IMR-90 (cell line): Measurements from ENCODE around the gene PFKP. TPM values are rescaled to one million over a fixed set of nuclear protein-coding genes. Genes with fewer than 3 reads are reported as not detected.
A peak's percentile ranks its signal among the peaks of the same experiment; 100 is the strongest.

ENCODE experiments used
- ATAC-seq: fragments of 200-7000 bp; cut with Tn5 transposase; 2 replicates; pipeline ENCODE4 v1.9.1; 2020; ENCODE audit warnings: low read depth, mild to moderate bottlenecking, moderate library complexity
- BruUV-seq: library from RNA; stranded (reverse); fragments of 400-500 nt; replicated peaks from 2 replicates; lab custom pipeline; 2021; lab: Mats Ljungman, UMichigan
- CTCF ChIA-PET: fragments of 300-600 bp; formaldehyde crosslinking; extraction: SDS; loops from one replicate; lab custom pipeline; 2021; ENCODE audit warnings: antibody characterized with exemption; lab: Yijun Ruan, JAX
- POLR2A ChIA-PET: fragments of 300-600 bp; sonication (Branson Sonifier 250); formaldehyde crosslinking; loops from one replicate; lab custom pipeline; 2022; ENCODE audit warnings: antibody characterized with exemption; ENCODE audit not compliant: unreplicated experiment; lab: Charles Lee
- DNase-seq: peaks from one replicate; pipeline ENCODE4 v3.0.0; 2013
- H2AFZ ChIP-seq: replicated peaks from 2 replicates; pipeline ENCODE3; 2013; ENCODE audit warnings: low read length, mild to moderate bottlenecking; ENCODE audit not compliant: poor library complexity
- H2AK5ac ChIP-seq: 2 replicates; pipeline ENCODE4 v1.6.1; 2013; ENCODE audit warnings: low read depth, low read length, inconsistent platforms
- H2AK9ac ChIP-seq: replicated peaks from 2 replicates; pipeline ENCODE3; 2013; ENCODE audit warnings: mild to moderate bottlenecking, low read depth, low read length, moderate library complexity; ENCODE audit not compliant: poor library complexity
- H2BK120ac ChIP-seq: 2 replicates; pipeline ENCODE4 v1.6.1; 2013; ENCODE audit warnings: low read depth, low read length, inconsistent platforms
- H2BK15ac ChIP-seq: 3 replicates; pipeline ENCODE4 v1.6.1; 2013; ENCODE audit warnings: low read depth, low read length, inconsistent platforms
- H2BK20ac ChIP-seq: 2 replicates; pipeline ENCODE4 v1.6.1; 2013; ENCODE audit warnings: low read depth, mild to moderate bottlenecking, inconsistent platforms, low read length, moderate library complexity
- H2BK5ac ChIP-seq: 2 replicates; pipeline ENCODE4 v1.6.1; 2013; ENCODE audit warnings: mild to moderate bottlenecking, low read depth, low read length, inconsistent platforms; ENCODE audit not compliant: poor library complexity, severe bottlenecking
- H3K14ac ChIP-seq: replicated peaks from 2 replicates; pipeline ENCODE4 v1.6.1; 2013; ENCODE audit warnings: low read depth, low read length, inconsistent platforms
- H3K18ac ChIP-seq: 2 replicates; pipeline ENCODE4 v1.6.1; 2013; ENCODE audit warnings: low read depth, low read length, control low read depth
- H3K23ac ChIP-seq: 2 replicates; pipeline ENCODE4 v1.6.1; 2013; ENCODE audit warnings: low read depth, low read length, inconsistent platforms
- H3K27ac ChIP-seq: 2 replicates; pipeline ENCODE4 v1.5.1; 2013; ENCODE audit warnings: mild to moderate bottlenecking, control low read depth, low read length; ENCODE audit not compliant: insufficient read depth
- H3K27me3 ChIP-seq: 2 replicates; pipeline ENCODE4 v1.6.1; 2013; ENCODE audit warnings: low read length; ENCODE audit not compliant: control insufficient read depth, insufficient read depth
- H3K36me3 ChIP-seq: 2 replicates; pipeline ENCODE4 v1.6.1; 2013; ENCODE audit warnings: low read length, mixed read lengths; ENCODE audit not compliant: control insufficient read depth, insufficient read depth
- H3K4ac ChIP-seq: 2 replicates; pipeline ENCODE4 v1.6.1; 2013; ENCODE audit warnings: low read depth, low read length, inconsistent platforms
- H3K4me1 ChIP-seq: 2 replicates; pipeline ENCODE4 v1.6.1; 2013; ENCODE audit warnings: low read length, mixed read lengths; ENCODE audit not compliant: control insufficient read depth, insufficient read depth
- H3K4me2 ChIP-seq: 2 replicates; pipeline ENCODE4 v1.6.1; 2013; ENCODE audit warnings: low read depth, mild to moderate bottlenecking, control low read depth, low read length, moderate library complexity
- H3K4me3 ChIP-seq: 2 replicates; pipeline ENCODE4 v1.5.1; 2013; ENCODE audit warnings: low read depth, mild to moderate bottlenecking, control low read depth, low read length, moderate library complexity; ENCODE audit not compliant: insufficient read depth
- H3K56ac ChIP-seq: 2 replicates; pipeline ENCODE4 v1.6.1; 2013; ENCODE audit warnings: low read length, inconsistent platforms; ENCODE audit not compliant: insufficient read depth; ENCODE audit errors: extremely low read depth
- H3K79me1 ChIP-seq, 2 experiments: 2 replicates each; pipeline ENCODE4 v1.6.1; 2013; ENCODE audit warnings: low read length in 2 of 2, inconsistent platforms in 1 of 2, low read depth in 1 of 2
- H3K9ac ChIP-seq: 2 replicates; pipeline ENCODE4 v1.6.1; 2013; ENCODE audit warnings: low read depth, low read length, control low read depth
- H3K9me1 ChIP-seq: 2 replicates; pipeline ENCODE4 v1.6.1; 2013; ENCODE audit warnings: low read length, inconsistent platforms; ENCODE audit not compliant: insufficient read depth
- H3K9me3 ChIP-seq: 2 replicates; pipeline ENCODE4 v1.6.1; 2013; ENCODE audit warnings: low read length; ENCODE audit not compliant: control insufficient read depth, insufficient read depth
- H4K20me1 ChIP-seq: 2 replicates; pipeline ENCODE4 v1.6.1; 2013; ENCODE audit warnings: low read length, inconsistent platforms; ENCODE audit not compliant: insufficient read depth
- H4K5ac ChIP-seq: 2 replicates; pipeline ENCODE4 v1.6.1; 2013; ENCODE audit warnings: mild to moderate bottlenecking, low read depth, low read length, control low read depth
- H4K8ac ChIP-seq, 2 experiments: 2 replicates each; pipeline ENCODE4 v1.6.1; 2013; ENCODE audit warnings: low read depth in 2 of 2, low read length in 2 of 2, control low read depth in 1 of 2, inconsistent platforms in 1 of 2
- H4K91ac ChIP-seq: 2 replicates; pipeline ENCODE4 v1.6.1; 2013; ENCODE audit warnings: low read depth, low read length, inconsistent platforms; ENCODE audit not compliant: insufficient read depth
- BHLHE40 ChIP-seq: fragments of 150-350 bp; IDR thresholded peaks from 2 replicates; pipeline ENCODE4 v1.6.1; 2016; ENCODE audit warnings: mild to moderate bottlenecking, low read depth, low read length
- CEBPB ChIP-seq: IDR thresholded peaks from 2 replicates; pipeline ENCODE4 v1.6.1; 2012; ENCODE audit warnings: low read depth, low read length, improper control_type of control experiment
- CTCF ChIP-seq: conservative IDR thresholded peaks from 2 replicates; pipeline ENCODE4 v1.5.1; 2012; ENCODE audit warnings: mild to moderate bottlenecking, low read depth, low read length, improper control_type of control experiment
- ELK1 ChIP-seq: fragments of 150-350 bp; IDR thresholded peaks from 2 replicates; pipeline ENCODE4 v1.6.1; 2016; ENCODE audit warnings: low read depth, mild to moderate bottlenecking, low read length, moderate library complexity, borderline replicate concordance
- FOS ChIP-seq: fragments of 150-350 bp; IDR thresholded peaks from 2 replicates; pipeline ENCODE4 v1.6.1; 2016; ENCODE audit warnings: low read depth, low read length
- MAFK ChIP-seq: IDR thresholded peaks from 2 replicates; pipeline ENCODE4 v1.6.1; 2012; ENCODE audit warnings: low read depth, low read length, improper control_type of control experiment
- MXI1 ChIP-seq: IDR thresholded peaks from 2 replicates; pipeline ENCODE4 v1.6.1; 2012; ENCODE audit warnings: low read depth, mild to moderate bottlenecking, low read length, moderate library complexity, borderline replicate concordance
- NFE2L2 ChIP-seq: fragments of 150-350 bp; IDR thresholded peaks from 2 replicates; pipeline ENCODE4 v1.6.1; 2016; ENCODE audit warnings: low read depth, mild to moderate bottlenecking, low read length
- POLR2A ChIP-seq: IDR thresholded peaks from 2 replicates; pipeline ENCODE4 v1.6.1; 2012; ENCODE audit warnings: mild to moderate bottlenecking, low read depth, low read length
- RAD21 ChIP-seq: IDR thresholded peaks from 2 replicates; pipeline ENCODE4 v1.6.1; 2012; ENCODE audit warnings: low read length, improper control_type of control experiment
- SMC3 ChIP-seq: fragments of 150-350 bp; IDR thresholded peaks from 2 replicates; pipeline ENCODE4 v1.6.1; 2016; ENCODE audit warnings: low read depth, mild to moderate bottlenecking, antibody characterized with exemption, low read length, moderate library complexity
- USF2 ChIP-seq: fragments of 150-350 bp; IDR thresholded peaks from 2 replicates; pipeline ENCODE4 v1.6.1; 2017; ENCODE audit warnings: mild to moderate bottlenecking, antibody characterized with exemption, low read length, low read depth
- WGBS, 2 experiments: methylation state at CpG; one replicate each; pipeline versions ENCODE4 v1.1.5 to v1.1.7; 2013; ENCODE audit warnings: missing lambda C conversion rate in 2 of 2; ENCODE audit not compliant: insufficient read length in 1 of 2; ENCODE audit errors: extremely low coverage in 2 of 2; 5-methylcytosine and 5-hydroxymethylcytosine counted together
- dilution Hi-C: fragments of 300-500 bp; cut with HindIII; formaldehyde crosslinking; loops from one replicate; pipeline ENCODE4 v1.14.3; 2018; ENCODE audit warnings: low sequenced_read_pairs; ENCODE audit not compliant: unreplicated experiment
- in situ Hi-C: fragments of 300-500 bp; cut with MboI; formaldehyde crosslinking; loops from 3 replicates; pipeline ENCODE4 v1.14.3; 2019; ENCODE audit warnings: low sequenced_read_pairs, inconsistent platforms, mixed read lengths
- intact Hi-C: fragments of 100-400 bp; cut with micrococcal nuclease; formaldehyde crosslinking; loops from 2 replicates; pipeline ENCODE4 v1.10.0; 2022
- polyA plus RNA-seq, 3 experiments: library from polyadenylated mRNA; depleted of rRNA; stranded (reverse); fragments of >200 nt; gene quantifications; 2 replicates each; pipeline ENCODE4 v1.2.3, GENCODE V29; 2012; ENCODE audit warnings: low replicate concordance in 1 of 3
- total RNA-seq: library from RNA; depleted of rRNA; stranded (reverse); fragments of >200 nt; gene quantifications from 2 replicates; pipeline ENCODE4 v1.2.3, GENCODE V29; 2012

The PFKP gene
- total and polyA plus RNA-seq, 2 of the 4 experiments (the other 2 are of a cell fraction) = 223 to 294 TPM

GRCh38 chr10:3054183-3054850 lies 13.0 kb upstream of the PFKP start:
- Histone ChIP-seq H3K18ac (peak overlapping the region; percentile 9), H3K23ac (no peak overlapping the region), H4K20me1 (no peaks in the 10 kb centered on the region), H4K8ac (peak overlapping the region; percentile 22 to 53; a peak in 2 of 4 replicates), H3K4me3 (no peak overlapping the region), H2BK15ac (peak overlapping the region; percentile 61; the same call in 1 of the 3 replicates), H3K36me3 (no peaks in the 10 kb centered on the region), H3K9me3 (peaks cover 2% of the 10 kb centered on the region; the same call in 1 of the 2 replicates), H3K27me3 (no peaks in the 10 kb centered on the region), H2BK5ac (peak overlapping the region; percentile 1), H2AK5ac (peak overlapping the region; percentile 75; the same call in 1 of the 2 replicates), H2BK20ac (peak overlapping the region; percentile 38; the same call in 1 of the 2 replicates), H3K27ac (peak overlapping the region; percentile 25; the same call in 1 of the 2 replicates), H3K14ac (0 out of 2 replicates have a peak overlapping the region, but pooled peaks have one; percentile 19), H3K79me1 (no peaks in the 10 kb centered on the region), H3K4me1 (peaks cover 10% of the 10 kb centered on the region), H4K91ac (peak overlapping the region; percentile 44), H3K4ac (peak overlapping the region; percentile 21; the same call in 1 of the 2 replicates), H3K4me2 (no peak overlapping the region), H4K5ac (no peak overlapping the region; the same call in 1 of the 2 replicates), H3K9ac (no peak overlapping the region), H2AFZ (no peak overlapping the region), H2AK9ac (no peak overlapping the region), H2BK120ac (peak overlapping the region; percentile 17; the same call in 1 of the 2 replicates), H3K56ac (no peak overlapping the region), H3K9me1 (peaks cover 6% of the 10 kb centered on the region)
- CTCF ChIA-PET = interaction anchor here (0.6 kb wide), 1 partner anchor 47 kb away, joined by 3 read pairs; no protein-coding TSS in a partner anchor
- DNase-seq = peak; percentile 26
- intact Hi-C loops (no loop called here), dilution Hi-C loops (no loop called here), in situ Hi-C loops (no loop called here)
- POLR2A ChIA-PET = no interaction called here
- 81% methylated on average over 2 of the region's 6 CpGs; no CpG with 5 or more reads in 1 of the 2 experiments for whole genome bisulfite sequencing, 2 experiments
- no TSS peak for BruUV-seq
- 0 out of 2 replicates have a peak, but pooled peaks have one; percentile 8 for ATAC-seq
- TF ChIP-seq SMC3 (no peak), MAFK (no peak), USF2 (no peak), MXI1 (no peak), NFE2L2 (no peak), BHLHE40 (no peak), CTCF (no peak), CEBPB (no peak), FOS (no peak), RAD21 (no peak), ELK1 (no peak), POLR2A (no peak)
